Right lobe of liver (tissue), 4 donors: ENCODE results near the gene SLC6A11.

Experiments used
- POLR2A ChIP-seq: fragments of 450-650 bp; IDR thresholded peaks from one replicate; pipeline ENCODE4 v1.6.1; 2017; ENCODE audit warnings: antibody characterized with exemption, mild to moderate bottlenecking
- TF ChIP-seq, protein P1 (sequence below), 4 donors: fragments of 200-600 bp in 3 of 4; fragments of 450-650 bp in 1 of 4; IDR thresholded peaks; one replicate each; pipeline versions ENCODE4 v1.5.1 to v1.8.0; 2016 to 2022; ENCODE audit warnings: antibody characterized with exemption in 4 of 4, mild to moderate bottlenecking in 2 of 4
- donor health status: DM: no; HTN: no; CAD: no.
- donor health status: DM: no; HTN: no; CAD: no.
- donor health status: DM: no; HTN: yes; CAD: no.

DNA sequence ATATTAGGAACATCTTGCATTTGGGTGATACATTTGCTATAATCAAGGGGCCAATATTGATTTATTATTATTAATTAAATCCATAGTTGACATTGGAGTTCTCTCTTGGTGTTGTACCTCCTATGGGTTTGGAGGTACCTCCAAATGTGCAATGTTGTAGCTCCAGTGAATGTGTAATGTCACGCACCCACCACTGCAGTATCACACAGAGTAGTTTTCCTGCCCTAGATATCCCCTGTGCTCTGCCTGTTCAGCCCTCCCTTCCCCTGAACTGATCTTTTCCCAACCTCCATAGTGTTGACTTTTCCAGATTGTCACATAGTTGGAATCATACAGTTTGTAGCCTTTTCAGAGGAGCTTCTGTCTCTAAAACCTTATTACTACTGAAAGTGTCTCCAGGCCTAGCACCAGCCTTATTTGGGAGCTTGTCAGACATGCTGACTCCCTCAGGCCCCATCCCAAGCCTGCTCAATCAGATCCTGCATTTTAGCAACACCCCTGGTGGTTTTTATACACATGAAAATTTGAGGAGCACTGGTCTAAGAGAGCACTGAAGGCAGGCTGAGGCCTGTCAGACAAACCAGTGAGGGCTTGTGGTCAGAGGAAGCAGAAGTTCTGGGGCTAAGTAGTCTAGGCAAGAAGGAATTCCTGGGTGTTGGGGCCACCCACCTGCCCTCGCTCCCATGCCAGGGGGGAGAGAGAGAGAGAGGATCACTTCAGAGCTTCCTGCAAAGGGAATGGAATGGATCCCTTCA lies 73.4 kb downstream of the SLC6A11 start:
- TF ChIP-seq, protein P1, sequence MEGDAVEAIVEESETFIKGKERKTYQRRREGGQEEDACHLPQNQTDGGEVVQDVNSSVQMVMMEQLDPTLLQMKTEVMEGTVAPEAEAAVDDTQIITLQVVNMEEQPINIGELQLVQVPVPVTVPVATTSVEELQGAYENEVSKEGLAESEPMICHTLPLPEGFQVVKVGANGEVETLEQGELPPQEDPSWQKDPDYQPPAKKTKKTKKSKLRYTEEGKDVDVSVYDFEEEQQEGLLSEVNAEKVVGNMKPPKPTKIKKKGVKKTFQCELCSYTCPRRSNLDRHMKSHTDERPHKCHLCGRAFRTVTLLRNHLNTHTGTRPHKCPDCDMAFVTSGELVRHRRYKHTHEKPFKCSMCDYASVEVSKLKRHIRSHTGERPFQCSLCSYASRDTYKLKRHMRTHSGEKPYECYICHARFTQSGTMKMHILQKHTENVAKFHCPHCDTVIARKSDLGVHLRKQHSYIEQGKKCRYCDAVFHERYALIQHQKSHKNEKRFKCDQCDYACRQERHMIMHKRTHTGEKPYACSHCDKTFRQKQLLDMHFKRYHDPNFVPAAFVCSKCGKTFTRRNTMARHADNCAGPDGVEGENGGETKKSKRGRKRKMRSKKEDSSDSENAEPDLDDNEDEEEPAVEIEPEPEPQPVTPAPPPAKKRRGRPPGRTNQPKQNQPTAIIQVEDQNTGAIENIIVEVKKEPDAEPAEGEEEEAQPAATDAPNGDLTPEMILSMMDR (IDR thresholded peaks at IDR 0.05), result no peak
- TF ChIP-seq POLR2A, result no peak
